T-cell (primary cell): ENCODE results near the gene HASPIN. TPM values are rescaled to one million over a fixed set of nuclear protein-coding genes. Genes with fewer than 3 reads are reported as not detected.
A peak's percentile ranks its signal among the peaks of the same experiment; 100 is the strongest.

Experiments used
- ATAC-seq, 4 experiments: fragments of 200-7000 bp in 3 of 4; fragments of 150-1000 bp in 1 of 4; cut with Tn5 transposase; replicated peaks in 1 of 4; 1 replicate in 3 of 4; 2 replicates in 1 of 4; pipeline ENCODE4 v1.10.0; 2021; ENCODE audit warnings: moderate library complexity in 3 of 4, mild to moderate bottlenecking in 2 of 4, moderate number of reproducible peaks in 1 of 4
- CTCF ChIA-PET, 2 donors: fragments of 300-600 bp; sonication (Branson Sonifier 250); formaldehyde crosslinking; loops; one replicate each; lab custom pipeline; 2022; ENCODE audit warnings: antibody characterized with exemption in 2 of 2; lab: Charles Lee
- POLR2A ChIA-PET, 2 donors: fragments of 300-600 bp; sonication (Branson Sonifier 250); formaldehyde crosslinking; loops; one replicate each; lab custom pipeline; 2022; ENCODE audit warnings: antibody characterized with exemption in 2 of 2; lab: Charles Lee
- DNase-seq, 35 experiments: peaks; one replicate each; pipeline versions ENCODE4 v3.0.0 to v3.0.0-alpha.2; 2013 to 2023
- H3K27ac ChIP-seq: one replicate; pipeline ENCODE4 v1.5.1; 2013; ENCODE audit warnings: low read length
- H3K27me3 ChIP-seq, 2 experiments: replicated peaks in 1 of 2; 1 replicate in 1 of 2; 2 replicates in 1 of 2; pipeline versions ENCODE4 v1.6.1 to v1.7.0; 2013; ENCODE audit warnings: low read length in 1 of 2, mixed read lengths in 1 of 2; ENCODE audit not compliant: control insufficient read depth in 2 of 2, insufficient read depth in 2 of 2; ENCODE audit errors: extremely low read depth in 1 of 2
- H3K36me3 ChIP-seq, 2 donors: 1 replicate in 1 of 2; 2 replicates in 1 of 2; pipeline versions ENCODE4 v1.6.1 to v1.7.0; 2013; ENCODE audit warnings: low read length in 1 of 2; ENCODE audit not compliant: control insufficient read depth in 2 of 2, insufficient read depth in 1 of 2; ENCODE audit errors: extremely low read depth in 1 of 2
- H3K4me1 ChIP-seq, 2 experiments: 1 replicate in 1 of 2; 2 replicates in 1 of 2; pipeline versions ENCODE4 v1.6.1 to v1.7.0; 2013; ENCODE audit warnings: low read length in 2 of 2, mixed read lengths in 1 of 2; ENCODE audit not compliant: insufficient read depth in 2 of 2, control insufficient read depth in 1 of 2; ENCODE audit errors: extremely low read depth in 1 of 2
- H3K4me3 ChIP-seq, 2 donors: 1 replicate in 1 of 2; 2 replicates in 1 of 2; pipeline versions ENCODE4 v1.5.1 to v1.7.0; 2013; ENCODE audit warnings: mild to moderate bottlenecking in 2 of 2, low read length in 1 of 2, moderate library complexity in 1 of 2; ENCODE audit not compliant: control insufficient read depth in 1 of 2; ENCODE audit errors: extremely low read depth in 1 of 2
- H3K9me3 ChIP-seq: 2 replicates; pipeline ENCODE4 v1.7.0; 2013
- H3K27ac Mint-ChIP-seq, 2 donors: one replicate each; pipeline ENCODE4 v1.8.0; 2020 to 2021; ENCODE audit warnings: mild to moderate bottlenecking in 2 of 2, mixed read lengths in 2 of 2
- H3K27me3 Mint-ChIP-seq, 2 donors: one replicate each; pipeline ENCODE4 v1.8.0; 2021 to 2022; ENCODE audit warnings: mixed read lengths in 2 of 2
- H3K36me3 Mint-ChIP-seq: one replicate; pipeline ENCODE4 v1.8.0; 2021; ENCODE audit warnings: mixed read lengths
- H3K4me1 Mint-ChIP-seq, 3 donors: one replicate each; pipeline ENCODE4 v1.8.0; 2020 to 2022; ENCODE audit warnings: mixed read lengths in 3 of 3, mild to moderate bottlenecking in 1 of 3
- H3K4me3 Mint-ChIP-seq, 3 donors: one replicate each; pipeline ENCODE4 v1.8.0; 2020 to 2022; ENCODE audit warnings: mild to moderate bottlenecking in 3 of 3, mixed read lengths in 3 of 3, moderate library complexity in 3 of 3
- H3K9me3 Mint-ChIP-seq, 3 donors: one replicate each; pipeline ENCODE4 v1.8.0; 2020 to 2022; ENCODE audit warnings: mixed read lengths in 3 of 3
- WGBS: methylation state at CpG from one replicate; pipeline ENCODE4 v1.1.5; 2013; ENCODE audit warnings: missing lambda C conversion rate; ENCODE audit not compliant: insufficient coverage; 5-methylcytosine and 5-hydroxymethylcytosine counted together
- total RNA-seq, 35 experiments: library from RNA in 6 of 35; stranded (reverse) in 6 of 35; fragments of 120-200 nt in 1 of 35; gene quantifications; one replicate each; pipeline versions ENCODE4 v1.2.1 to v1.2.4 and lab custom pipeline; 2013 to 2026

The HASPIN gene
- total RNA-seq, 5 donors from 2014 or later (not counting 1 experiment from before 2014, with no cell fraction given) = 0.33 to 1.0 (median 0.68) TPM

DNA sequence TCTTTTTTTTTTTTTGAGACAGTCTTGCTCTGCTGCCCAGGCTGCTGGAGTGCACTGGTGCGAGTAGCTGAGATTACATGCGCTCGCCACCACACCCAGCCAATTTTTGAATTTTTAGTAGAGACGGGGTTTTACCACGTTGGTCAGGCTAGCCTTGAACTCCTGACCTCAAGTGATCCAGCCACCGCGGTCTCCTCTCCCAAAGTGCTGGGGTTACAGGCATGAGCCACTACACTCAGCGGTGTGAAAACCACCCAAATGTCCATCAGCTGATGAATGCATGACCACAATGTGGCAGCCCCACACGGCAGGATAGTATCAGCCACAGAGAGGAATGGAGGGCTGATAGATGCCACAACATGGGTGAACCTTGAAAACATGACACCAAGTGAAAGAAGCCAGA is 29.9 kb upstream of the HASPIN start:
- peak overlapping the region; percentile 58 to 80 for H3K27ac Mint-ChIP-seq
- 30% methylated on average over 3 of the region's 9 CpGs for WGBS
- Histone ChIP-seq H3K27ac (peak overlapping the region; percentile 19), H3K4me1 (peaks cover 5 to 35% of the 10 kb centered on the region in 2 experiments), H3K4me3 (no peak overlapping the region), H3K9me3 (no peaks in the 10 kb centered on the region), H3K27me3 (no peaks in the 10 kb centered on the region), H3K36me3 (peaks cover 16 to 18% of the 10 kb centered on the region in 2 donors)
- ATAC-seq (peak in 1 of 4 experiments; percentile 14), DNase-seq (peak in 9 of 35 experiments; percentile 9 to 48 (median 23))
- H3K9me3 Mint-ChIP-seq = no peaks in the 10 kb centered on the region
- H3K4me3 Mint-ChIP-seq = peak overlapping the region; percentile 80 to 86 (median 86)
- peaks cover 15 to 40% (median 24%) of the 10 kb centered on the region in 3 donors for H3K4me1 Mint-ChIP-seq
- H3K27me3 Mint-ChIP-seq = no peaks in the 10 kb centered on the region
- ChIA-PET CTCF (no interaction called here), POLR2A (interaction anchor here in 1 of 2 donors (0.9 kb wide), 1 partner anchor 351 kb away, joined by 3 read pairs; no protein-coding TSS in a partner anchor)
- peaks cover 15% of the 10 kb centered on the region for H3K36me3 Mint-ChIP-seq

DNA sequence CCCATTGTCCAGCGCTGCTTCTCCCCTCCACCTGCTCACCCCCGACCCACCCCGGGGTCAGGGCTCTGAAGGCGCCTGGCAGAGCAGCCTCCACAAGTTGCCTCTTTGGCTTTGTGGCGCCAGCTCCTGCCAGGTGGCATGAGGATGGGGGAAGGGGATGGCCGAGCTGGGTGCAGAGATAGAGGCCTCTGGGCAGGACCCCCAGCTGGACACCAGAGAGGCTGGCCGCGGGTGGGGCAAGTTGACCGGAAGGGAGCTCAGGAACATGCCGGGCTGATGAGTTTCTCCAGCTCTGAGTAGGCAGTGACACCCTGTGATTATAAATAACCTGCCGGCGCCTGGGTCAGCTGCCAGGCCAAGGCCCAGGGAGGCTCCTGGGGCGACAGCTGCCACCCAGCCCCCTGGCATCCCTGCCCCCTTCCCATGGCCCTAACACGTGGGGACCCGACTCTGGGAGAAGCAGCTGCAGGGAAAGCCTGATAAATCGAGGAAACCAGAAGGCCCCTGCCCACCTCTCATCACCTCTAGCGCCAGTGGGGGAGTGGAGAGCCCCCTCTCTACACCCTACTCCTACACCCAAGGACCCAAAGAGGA is 28.5 kb upstream of the HASPIN start:
- Mint-ChIP-seq H3K27ac (peak overlapping the region in 1 of 2 donors; percentile 61), H3K4me3 (peak overlapping the region; percentile 80 to 86 (median 86)), H3K27me3 (no peaks in the 10 kb centered on the region), H3K36me3 (peaks cover 9% of the 10 kb centered on the region), H3K4me1 (peaks cover 15 to 36% (median 24%) of the 10 kb centered on the region in 3 donors), H3K9me3 (no peaks in the 10 kb centered on the region)
- H3K27ac ChIP-seq = peak overlapping the region; percentile 51
- POLR2A ChIA-PET = no interaction called here
- CTCF ChIA-PET = interaction anchor here in 1 of 2 donors (0.6 to 1.5 kb wide), 2 partner anchors 12 to 1117 kb away, joined by 4 to 5 read pairs; no protein-coding TSS in a partner anchor
- H3K36me3 ChIP-seq = peaks cover 8 to 9% of the 10 kb centered on the region in 2 donors
- no peaks in the 10 kb centered on the region for H3K27me3 ChIP-seq
- DNase-seq (no peak), ATAC-seq (peak; percentile 14 to 31 (median 26))
- WGBS = 13% methylated on average over 9 of the region's 17 CpGs
- H3K9me3 ChIP-seq = no peaks in the 10 kb centered on the region
- H3K4me1 ChIP-seq = peaks cover 5 to 35% of the 10 kb centered on the region in 2 experiments
- peak overlapping the region; percentile 66 to 76 for H3K4me3 ChIP-seq

DNA sequence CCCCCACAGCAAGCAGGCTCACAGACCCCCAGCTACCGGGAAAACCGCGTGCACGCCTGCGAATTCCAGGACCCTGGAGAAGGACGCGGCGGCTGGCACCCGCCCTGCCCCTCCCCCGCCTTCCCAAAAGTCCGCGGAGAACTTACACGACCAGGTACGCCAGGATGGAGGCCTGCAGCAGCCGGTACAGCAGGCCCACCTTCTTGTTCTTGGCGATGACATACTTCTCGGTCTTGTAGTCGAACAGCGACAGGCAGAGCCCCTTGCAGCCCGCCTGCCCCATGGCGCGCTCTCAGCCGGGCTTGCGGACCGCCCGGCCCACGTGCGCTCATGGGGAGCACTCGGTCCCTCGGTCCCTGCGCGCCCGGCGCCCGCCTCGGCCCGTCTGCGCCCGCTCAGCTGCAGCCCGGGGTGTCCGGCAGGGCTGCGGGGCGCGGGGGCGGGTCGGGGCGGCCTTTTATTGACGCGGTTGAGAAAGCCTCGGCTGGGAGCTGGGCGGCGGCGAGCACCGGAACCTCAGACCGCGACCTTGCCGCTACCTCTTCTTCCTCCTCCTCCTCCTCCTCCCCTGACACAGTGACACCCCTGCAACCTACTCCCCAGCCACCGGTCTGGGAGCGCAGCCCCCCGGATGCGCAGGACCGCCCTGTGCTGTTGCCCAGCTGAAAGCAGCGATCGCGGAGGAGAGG is 27.8 kb upstream of the HASPIN start, which contains the start of gene P2RX5:
Gene P2RX5 (minus strand): TSS at position 433 of the 689 bp plus-strand sequence. CDS start 150 bp downstream, at position 283.
- H3K36me3 Mint-ChIP-seq = peaks cover 5% of the 10 kb centered on the region
- peaks cover 15 to 36% (median 24%) of the 10 kb centered on the region in 3 donors for H3K4me1 Mint-ChIP-seq
- H3K27me3 Mint-ChIP-seq = no peaks in the 10 kb centered on the region
- H3K27ac Mint-ChIP-seq = peak within 1 kb of the TSS; percentile 84 to 93
- CTCF ChIA-PET = interaction anchor here in 1 of 2 donors (0.6 to 1.5 kb wide), 3 partner anchors 13 to 1740 kb away, joined by 4 to 5 read pairs (median 4); no protein-coding TSS in a partner anchor
- Histone ChIP-seq H3K4me1 (peaks cover 5 to 35% of the 10 kb centered on the region in 2 experiments), H3K27me3 (no peaks in the 10 kb centered on the region), H3K9me3 (no peaks in the 10 kb centered on the region), H3K4me3 (peak within 1 kb of the TSS; percentile 66 to 76), H3K36me3 (peaks cover 5% of the 10 kb centered on the region in 2 donors), H3K27ac (peak within 1 kb of the TSS; percentile 51)
- ATAC-seq (peak; percentile 73 to 80 (median 74)), DNase-seq (peak in 27 of 35 experiments; percentile 11 to 56 (median 23))
- WGBS = under 1% methylated on average over 57 of the region's 65 CpGs
- POLR2A ChIA-PET = interaction anchor here in 1 of 2 donors (0.6 kb wide), 1 partner anchor 528 kb away, joined by 3 read pairs; no protein-coding TSS in a partner anchor
- no peaks in the 10 kb centered on the region for H3K9me3 Mint-ChIP-seq
- peak within 1 kb of the TSS; percentile 86 to 93 (median 90) for H3K4me3 Mint-ChIP-seq

- no peak overlapping the region for H3K27ac ChIP-seq
- POLR2A ChIA-PET = no interaction called here
- Mint-ChIP-seq H3K36me3 (no peaks in the 10 kb centered on the region), H3K9me3 (no peaks in the 10 kb centered on the region), H3K27me3 (no peaks in the 10 kb centered on the region), H3K4me1 (peaks cover 15 to 33% (median 24%) of the 10 kb centered on the region in 3 donors), H3K4me3 (peak overlapping the region; percentile 24 to 86 (median 25)), H3K27ac (no peak overlapping the region)
- H3K27me3 ChIP-seq = no peaks in the 10 kb centered on the region
- no peak overlapping the region for H3K4me3 ChIP-seq
- no peak for DNase-seq
- no peaks in the 10 kb centered on the region for H3K9me3 ChIP-seq
- no peaks in the 10 kb centered on the region for H3K36me3 ChIP-seq
- CTCF ChIA-PET = no interaction called here
- H3K4me1 ChIP-seq = peaks cover 5 to 35% of the 10 kb centered on the region in 2 experiments
- 95% methylated on average over 2 of the region's 12 CpGs for WGBS
- no peak for ATAC-seq
These were observed 26.6 kb upstream of the HASPIN start for GRCh38 chr17:3697103-3697476.

DNA sequence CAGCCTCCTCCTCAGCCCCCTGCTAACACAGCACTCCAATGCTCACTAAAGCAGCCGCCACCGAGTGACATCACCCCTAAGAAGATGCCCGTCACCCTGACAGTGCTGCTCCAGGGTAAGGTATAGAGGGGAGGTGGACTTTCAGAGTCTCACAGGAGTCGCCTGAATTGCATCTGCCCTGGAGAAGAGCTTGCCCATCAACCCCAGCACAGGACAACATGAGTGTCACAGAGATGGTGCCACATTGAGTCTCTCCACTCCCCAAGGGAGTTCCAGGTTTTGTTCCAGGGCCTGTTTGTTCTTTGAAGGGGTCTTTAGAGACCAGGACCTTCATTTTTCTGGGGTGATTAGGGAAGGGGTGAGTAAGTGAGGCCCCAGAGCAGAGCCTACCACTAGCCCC is 25.6 kb upstream of the HASPIN start:
- Mint-ChIP-seq H3K27ac (peak overlapping the region in 1 of 2 donors; percentile 28), H3K9me3 (no peaks in the 10 kb centered on the region), H3K36me3 (no peaks in the 10 kb centered on the region), H3K4me1 (peaks cover 12 to 25% (median 21%) of the 10 kb centered on the region in 3 donors), H3K27me3 (no peaks in the 10 kb centered on the region), H3K4me3 (peak overlapping the region in 1 of 3 donors; percentile 46)
- no CpG with 5 or more reads among the region's 4 CpGs for WGBS
- Histone ChIP-seq H3K4me1 (peaks cover 3 to 35% of the 10 kb centered on the region in 2 experiments), H3K4me3 (no peak overlapping the region), H3K27me3 (no peaks in the 10 kb centered on the region), H3K27ac (no peak overlapping the region), H3K36me3 (no peaks in the 10 kb centered on the region), H3K9me3 (no peaks in the 10 kb centered on the region)
- ATAC-seq (no peak), DNase-seq (no peak)
- POLR2A ChIA-PET = interaction anchor here in 1 of 2 donors (0.6 kb wide), 1 partner anchor 148 kb away, joined by 3 read pairs; the partner anchor contains the start of gene NCBP3
- CTCF ChIA-PET = no interaction called here

DNA sequence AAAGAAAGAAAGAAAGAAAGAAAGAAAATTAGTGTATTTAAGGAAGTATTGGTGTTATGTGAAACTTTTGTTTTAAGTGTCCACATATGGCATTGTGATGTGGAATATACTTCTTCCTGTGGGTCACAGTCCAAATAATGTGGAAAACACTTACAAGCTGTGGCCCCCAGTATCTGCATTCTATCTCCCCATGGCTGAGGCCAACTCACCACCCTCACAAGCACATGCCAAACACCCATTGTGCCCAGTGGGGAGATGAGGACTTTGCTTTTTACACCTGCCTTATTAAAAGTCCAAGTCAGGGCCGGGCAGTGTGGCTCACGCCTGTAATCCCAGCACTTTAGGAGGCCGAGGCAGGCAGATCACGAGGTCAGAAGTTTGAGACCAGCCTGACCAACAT is 23.8 kb upstream of the HASPIN start:
- no peaks in the 10 kb centered on the region for H3K9me3 Mint-ChIP-seq
- no peak for ATAC-seq
- Histone ChIP-seq H3K4me1 (peaks cover 3 to 18% of the 10 kb centered on the region in 2 experiments), H3K27ac (no peak overlapping the region), H3K9me3 (no peaks in the 10 kb centered on the region), H3K36me3 (no peaks in the 10 kb centered on the region), H3K27me3 (no peaks in the 10 kb centered on the region), H3K4me3 (no peak overlapping the region)
- no peaks in the 10 kb centered on the region for H3K27me3 Mint-ChIP-seq
- no peak overlapping the region for H3K4me3 Mint-ChIP-seq
- no peaks in the 10 kb centered on the region for H3K36me3 Mint-ChIP-seq
- CTCF ChIA-PET = no interaction called here
- 95% methylated on average over 4 of the region's 4 CpGs for WGBS
- H3K4me1 Mint-ChIP-seq = peaks cover 0 to 12% (median 9%) of the 10 kb centered on the region in 3 donors
- POLR2A ChIA-PET = no interaction called here
- DNase-seq = no peak
- no peak overlapping the region for H3K27ac Mint-ChIP-seq
